GM18951 (cell line): ENCODE measurements around the gene EHMT2.
"Not testable (repeated sequence)": the region's sequence is repeated elsewhere in the genome, so short reads cannot be mapped to it uniquely, and the experiment has no call there.

Experiments
- POLR2A ChIP-seq: IDR thresholded peaks from 4 replicates; pipeline ENCODE4 v1.6.1; 2011; ENCODE audit warnings: mild to moderate bottlenecking; ENCODE audit not compliant: insufficient read length, insufficient read depth; ENCODE audit errors: extremely low read depth
- in situ Hi-C: fragments of 300-500 bp; cut with MboI; formaldehyde crosslinking; loops from one replicate; pipeline ENCODE4 v1.12.0; 2022; ENCODE audit warnings: low sequenced_read_pairs, mixed read lengths, inconsistent platforms; ENCODE audit not compliant: unreplicated experiment

Gene EHMT2

DNA sequence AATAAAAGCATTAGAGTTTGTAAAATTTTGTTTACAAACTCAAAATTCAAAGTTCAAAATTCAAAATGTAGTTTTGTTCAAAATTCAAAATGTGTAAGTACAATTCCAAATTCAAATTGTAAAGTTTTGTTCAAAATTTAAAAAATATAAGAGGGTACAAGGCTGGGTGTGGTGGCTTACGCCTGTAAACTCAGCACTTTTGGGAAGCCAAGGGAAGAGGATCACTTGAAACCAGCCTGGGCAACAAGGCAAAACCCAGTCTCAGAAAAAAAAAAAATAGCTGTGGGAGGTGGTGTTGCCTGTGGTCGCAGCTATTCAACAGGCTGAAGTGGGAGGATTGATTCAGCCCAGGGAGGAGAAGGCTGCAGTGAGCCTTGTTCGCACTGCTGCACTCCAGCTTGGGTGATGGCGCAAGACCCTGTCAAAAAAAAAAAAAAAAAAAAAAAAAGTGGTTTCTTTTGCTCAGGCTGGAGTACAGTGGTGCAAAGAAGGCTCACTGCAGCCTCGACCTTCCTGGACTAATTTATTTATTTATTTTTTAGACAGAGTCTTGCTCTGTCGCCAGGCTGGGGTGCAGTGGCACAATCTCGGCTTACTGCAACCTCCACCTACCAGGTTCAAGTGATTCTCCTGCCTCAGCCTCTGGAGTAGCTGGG lies 9.8 kb upstream of the EHMT2 start:
- in situ Hi-C loops = no loop called here
- TF ChIP-seq POLR2A = no peak

DNA sequence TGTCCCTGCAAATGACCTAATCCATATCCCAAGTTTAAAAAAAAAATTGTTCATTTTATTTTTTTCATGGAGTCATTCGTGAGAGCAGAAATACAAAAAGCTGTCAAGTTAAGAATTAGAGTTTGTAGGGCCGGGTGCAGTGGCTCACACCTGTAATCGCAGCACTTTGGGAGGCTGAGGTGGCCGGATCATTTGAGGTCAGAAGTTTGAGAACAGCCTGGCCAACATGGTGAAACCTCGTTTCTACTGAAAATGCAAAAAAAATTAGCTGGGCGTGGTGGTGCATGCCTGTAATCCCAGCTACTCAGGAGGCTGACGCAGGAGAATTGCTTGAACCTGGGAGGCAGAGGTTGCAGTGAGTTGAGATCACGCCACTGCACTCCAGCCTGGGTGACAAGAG lies 9.2 kb upstream of the EHMT2 start:
- in situ Hi-C loops = not testable (repeated sequence)

DNA sequence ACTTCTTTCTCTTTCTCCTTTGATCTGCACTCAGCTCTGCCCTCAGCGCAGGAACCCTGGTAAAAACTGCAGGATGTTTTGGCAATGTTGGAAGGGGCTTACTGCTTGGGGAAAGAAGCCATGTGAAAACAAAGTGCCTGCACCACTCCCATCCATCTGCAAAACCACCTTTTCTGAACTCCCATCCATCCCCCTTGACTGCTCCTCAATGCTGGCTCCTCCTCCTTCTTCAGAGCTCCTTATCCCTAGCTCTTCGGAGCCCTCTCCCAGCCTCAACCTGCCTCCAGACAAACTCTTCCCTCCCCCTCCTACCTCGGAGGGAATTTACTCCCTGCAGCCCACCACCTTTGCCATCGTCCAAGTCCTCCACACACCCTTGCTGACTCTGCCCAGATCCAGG lies 8.6 kb upstream of the EHMT2 start:
- TF ChIP-seq POLR2A = no peak
- in situ Hi-C loops = no loop called here

DNA sequence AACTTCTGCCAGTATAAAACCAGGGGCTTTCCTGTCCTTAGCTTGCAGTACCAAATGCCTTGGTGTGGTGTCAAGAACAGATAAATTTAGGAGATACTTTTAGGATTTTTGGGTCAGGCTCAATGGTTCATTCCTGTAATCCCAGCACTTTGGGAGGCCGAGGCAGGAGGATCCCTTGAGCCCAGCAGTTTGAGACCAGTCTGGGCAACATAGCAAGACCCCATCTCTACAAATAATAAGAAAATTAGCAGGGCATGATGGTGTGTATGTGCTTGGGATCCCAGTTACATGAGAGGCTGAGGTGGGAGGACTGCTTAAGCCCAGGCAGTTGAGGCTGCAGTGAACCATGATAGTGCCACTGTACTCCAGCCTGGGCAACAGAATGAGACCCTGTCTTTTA lies 7.5 kb upstream of the EHMT2 start:
- TF ChIP-seq POLR2A = no peak
- in situ Hi-C loops = no loop called here

DNA sequence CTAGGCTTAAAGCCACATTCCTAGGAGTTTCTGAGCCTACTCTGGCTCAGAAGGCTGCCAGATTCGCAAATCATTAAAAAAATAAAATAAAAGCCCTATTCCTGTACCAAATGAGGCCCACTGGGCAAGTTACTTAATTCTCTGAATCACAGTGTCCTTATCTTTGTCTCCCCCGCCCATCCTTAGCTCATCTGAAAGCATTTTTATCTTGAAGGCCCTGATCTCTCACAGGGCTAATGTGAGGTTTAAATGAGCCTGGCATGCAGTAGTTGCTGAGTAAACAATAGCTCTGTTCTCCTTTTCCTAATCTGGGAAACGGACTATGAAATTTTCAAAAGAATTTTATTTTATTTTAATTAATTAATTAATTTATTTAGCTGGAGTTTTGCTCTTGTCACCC lies 6.5 kb upstream of the EHMT2 start:
- TF ChIP-seq POLR2A = no peak
- in situ Hi-C loops = no loop called here

DNA sequence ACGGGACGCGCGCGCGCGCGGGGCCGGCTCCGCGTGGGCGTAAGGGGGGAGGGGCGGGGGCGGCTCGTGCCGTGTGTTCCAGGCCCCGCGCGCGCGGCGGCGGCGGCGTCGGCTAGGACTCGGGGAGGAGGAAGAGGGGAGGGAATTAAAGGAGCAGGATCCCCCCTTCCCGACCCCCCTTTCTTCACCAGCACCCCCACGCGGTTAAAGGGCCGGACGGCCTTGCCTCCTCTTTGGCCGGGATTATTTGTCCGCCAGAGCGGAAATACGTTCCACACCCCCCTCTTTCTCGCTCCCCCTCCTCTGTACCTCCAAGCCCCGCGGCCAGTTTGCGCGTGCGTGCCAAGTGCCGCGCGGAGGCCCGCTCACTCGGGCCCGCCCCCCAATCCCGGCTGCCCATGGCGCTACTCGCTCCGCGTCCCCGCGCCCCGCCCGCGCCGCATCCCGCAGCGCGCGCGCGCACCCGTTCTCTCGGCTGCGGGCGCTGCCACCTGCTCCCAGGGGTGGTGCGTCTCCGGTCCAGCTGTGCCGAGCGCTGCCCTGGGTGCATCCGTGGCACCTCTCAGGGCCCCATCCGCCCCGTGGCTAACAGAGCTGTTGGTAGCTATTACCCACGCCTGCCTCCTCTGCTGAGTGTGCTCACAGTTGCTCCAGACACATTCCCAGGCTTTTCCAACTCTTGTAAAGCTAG lies 4.6 kb upstream of the EHMT2 start, which contains the start of gene ZBTB12:
ZBTB12 (minus strand) TSS at position 134 of the 691 bp plus-strand sequence. CDS start 781 bp downstream, outside the sequence.
- in situ Hi-C loops = no loop called here
- TF ChIP-seq POLR2A = peak; percentile 59

DNA sequence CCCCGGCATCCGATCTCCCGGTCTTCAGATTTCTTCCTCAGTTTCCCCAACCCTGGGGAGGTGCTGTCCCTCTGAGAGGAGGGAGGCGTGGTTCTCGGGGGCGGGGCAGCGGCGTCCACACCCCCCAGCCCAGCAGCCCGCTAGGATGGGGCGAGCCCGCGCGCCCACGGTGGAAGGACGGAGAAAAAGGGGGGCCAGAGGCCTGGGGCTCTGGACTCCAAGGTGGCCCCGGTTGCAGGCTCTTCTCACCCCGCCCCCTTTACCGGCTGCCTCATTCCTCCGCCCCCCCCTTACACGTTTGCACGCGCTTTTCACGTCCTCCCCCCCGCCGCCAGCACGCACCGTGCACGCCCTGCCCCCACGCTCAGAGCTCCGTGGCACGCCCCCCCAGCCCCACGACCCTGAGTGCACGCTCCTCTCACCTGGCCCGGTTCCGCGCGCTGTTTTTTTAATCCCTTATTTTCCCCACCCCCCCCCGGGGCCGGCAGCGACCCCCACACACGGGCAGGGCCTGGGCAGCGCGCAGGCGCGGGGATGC lies 4.0 kb upstream of the EHMT2 start:
- TF ChIP-seq POLR2A = peak; percentile 20
- in situ Hi-C loops = no loop called here

DNA sequence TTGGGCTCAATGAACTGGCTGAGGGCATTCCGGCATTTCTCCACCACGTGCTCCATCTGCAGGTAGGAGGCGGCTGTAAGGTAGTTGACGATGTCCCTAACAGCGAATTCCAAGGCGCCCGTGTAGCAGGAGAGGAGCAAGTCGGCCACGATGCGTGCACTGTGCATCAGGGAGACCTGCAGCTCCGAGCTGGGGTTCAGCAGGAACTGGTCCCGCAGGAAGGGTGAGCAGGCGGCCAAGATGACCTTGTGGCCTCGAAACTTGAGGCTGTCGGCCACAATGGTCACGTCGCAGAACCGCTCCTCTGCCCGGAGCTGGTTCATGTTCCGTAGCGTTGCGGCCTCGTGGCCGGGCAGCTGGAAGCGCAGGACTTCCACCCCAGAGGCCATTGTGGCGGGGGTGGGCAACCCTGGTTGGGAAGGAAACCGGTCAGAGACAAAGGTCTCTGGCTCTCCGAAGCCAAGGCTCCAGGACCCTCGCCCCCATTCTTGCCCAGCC lies 3.5 kb upstream of the EHMT2 start:
- in situ Hi-C loops = no loop called here
- no peak for TF ChIP-seq POLR2A

DNA sequence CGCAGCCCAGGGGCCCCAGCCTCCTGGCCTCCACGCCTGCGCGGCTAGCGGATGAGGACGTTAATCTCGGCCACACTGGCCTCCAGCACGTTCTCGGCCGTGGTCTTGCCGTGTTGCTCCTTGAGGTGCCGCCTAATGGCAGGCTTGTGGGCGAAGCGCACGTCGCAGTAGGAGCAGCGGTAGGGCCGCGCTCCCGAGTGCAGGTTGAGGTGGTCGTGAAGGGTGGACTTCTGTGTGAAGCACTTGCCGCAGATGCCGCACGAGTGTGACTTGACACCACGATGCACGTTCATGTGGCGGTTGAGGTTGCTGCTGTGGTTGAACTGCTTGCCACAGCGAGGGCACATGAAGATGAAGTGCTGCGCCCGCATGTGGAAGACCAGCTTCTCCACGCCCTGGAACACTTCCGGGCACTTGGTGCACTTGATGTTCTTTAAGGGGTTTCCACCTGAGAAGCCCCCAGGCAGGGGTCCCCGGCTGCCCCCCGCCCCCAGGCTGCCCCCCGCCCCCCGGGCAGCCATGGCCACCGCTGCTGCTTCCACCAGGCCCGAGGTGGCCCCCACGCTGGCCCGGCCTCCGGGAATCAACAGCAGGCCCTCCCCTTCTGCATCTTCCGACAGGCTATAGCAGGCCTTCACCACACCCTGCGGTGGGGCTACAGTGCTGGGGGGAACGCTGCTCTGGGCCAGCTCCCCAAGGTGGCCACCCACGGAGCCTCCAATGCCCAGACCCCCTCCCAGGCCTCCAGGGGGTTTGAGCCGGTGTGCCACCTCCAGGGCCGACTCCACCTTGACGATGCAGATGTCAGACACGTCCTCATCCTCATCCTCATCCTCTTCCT lies 2.6 kb upstream of the EHMT2 start:
- in situ Hi-C loops = no loop called here
- TF ChIP-seq POLR2A = no peak

DNA sequence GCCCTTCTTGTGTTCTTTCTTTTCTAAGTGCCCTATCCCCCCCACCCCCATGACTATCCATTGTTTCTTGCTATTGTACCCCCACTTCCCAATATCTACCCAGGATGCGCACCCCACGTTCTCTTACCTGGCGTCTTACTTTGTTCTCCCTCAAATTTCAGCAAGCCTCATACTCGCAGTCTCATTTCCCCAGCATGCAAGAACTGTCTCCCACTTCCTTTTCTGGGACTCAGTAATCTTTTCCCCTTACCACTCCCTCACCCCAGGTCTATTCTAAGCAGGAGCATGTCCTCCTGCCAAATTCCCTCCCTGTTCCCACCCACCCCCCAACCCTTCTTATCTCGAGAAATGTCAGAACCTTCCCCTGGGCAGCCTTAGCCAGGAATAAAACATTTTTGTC lies 1.7 kb upstream of the EHMT2 start:
- in situ Hi-C loops = no loop called here
- TF ChIP-seq POLR2A = no peak

DNA sequence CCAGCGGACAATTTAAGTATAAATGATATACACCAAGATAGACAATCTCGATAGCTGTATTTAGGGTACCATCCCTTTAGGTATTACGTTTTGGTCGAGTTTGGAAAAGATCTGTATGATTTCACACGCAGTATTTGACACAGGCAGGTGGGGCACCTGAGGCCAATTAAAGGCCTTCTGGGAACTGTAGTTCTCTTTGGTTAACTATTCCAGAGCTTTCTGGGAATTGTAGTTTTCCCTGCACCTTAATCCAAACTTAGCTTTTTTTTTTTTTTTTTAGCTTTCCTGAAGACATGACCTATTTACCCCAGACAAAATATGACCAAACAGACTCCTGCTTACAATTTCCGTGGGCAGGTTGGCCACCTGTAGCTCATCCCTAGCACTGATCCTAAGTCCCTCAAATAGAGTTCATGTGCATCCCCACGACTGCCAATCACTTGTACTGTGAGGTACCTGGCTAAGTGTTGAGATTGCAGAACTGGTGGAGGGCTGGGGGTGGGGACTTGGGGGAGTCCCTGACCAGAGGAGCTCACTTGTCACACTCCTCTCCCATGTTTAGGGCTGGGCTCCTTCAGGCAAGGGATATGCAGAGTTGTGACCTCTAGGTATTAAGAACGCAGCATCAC lies 999 bp upstream of the EHMT2 start:
- no peak for TF ChIP-seq POLR2A
- in situ Hi-C loops = no loop called here

DNA sequence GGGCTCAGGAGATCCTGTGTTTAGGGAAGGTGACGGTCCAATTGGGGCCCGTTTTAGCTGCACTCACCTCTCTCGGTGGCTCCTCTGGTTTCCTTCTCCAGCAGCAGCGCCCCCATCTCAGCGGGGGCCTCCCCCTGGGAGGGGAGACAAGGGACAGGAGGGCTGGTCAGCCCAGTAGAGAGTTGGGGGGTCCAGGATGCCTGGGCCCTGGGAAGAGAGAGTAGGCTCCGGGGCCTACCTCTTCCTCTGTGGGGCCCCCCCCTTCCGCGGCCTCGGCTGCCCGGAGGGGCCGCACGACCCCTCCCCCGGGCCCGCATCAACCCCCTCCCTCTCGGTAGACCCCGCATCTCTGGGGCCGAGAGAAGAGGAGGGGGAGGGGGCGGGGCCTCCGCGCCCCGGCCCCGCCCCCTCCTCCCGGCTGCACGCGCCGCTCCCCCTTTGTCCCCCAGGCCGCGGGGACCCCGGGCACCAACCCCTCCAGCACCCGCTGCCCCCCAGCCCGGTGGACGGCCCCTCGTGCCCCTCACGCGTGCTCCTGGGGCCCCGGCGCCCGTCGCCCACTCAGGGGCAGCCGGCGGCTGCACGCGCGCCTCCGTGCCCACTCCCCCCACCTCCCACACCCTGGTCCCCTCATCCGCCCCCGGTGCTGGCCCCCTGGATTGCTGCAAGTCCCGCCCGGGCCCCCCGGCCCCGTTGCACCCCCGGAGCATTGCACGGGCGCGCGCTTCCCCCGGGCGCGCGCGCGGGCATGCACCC lies 464 bp downstream of the EHMT2 start:
- no peak for TF ChIP-seq POLR2A
- in situ Hi-C loops = no loop called here
